A204.1 (cell line): ENCODE results near the gene DOCK11.
A peak's percentile ranks its signal among the peaks of the same experiment; 100 is the strongest.
"Not testable (repeated sequence)": the region's sequence is repeated elsewhere in the genome, so short reads cannot be mapped to it uniquely, and the experiment has no call there.

Experiments
- FAIRE-seq: peaks from 2 replicates; lab custom pipeline; 2012; peaks lifted over from hg19 to GRCh38; lab: Jason Lieb, UNC

DOCK11 gene

GRCh38 chrX:118570209-118570608 lies 74.6 kb downstream of the DOCK11 start:
- FAIRE-seq, result no peak

GRCh38 chrX:118571836-118572235 lies 76.2 kb downstream of the DOCK11 start:
- no peak for FAIRE-seq

GRCh38 chrX:118574666-118575065 lies 79.1 kb downstream of the DOCK11 start:
- no peak for FAIRE-seq

- FAIRE-seq, result no peak
Measured at GRCh38 chrX:118577041-118577440, 81.4 kb downstream of the DOCK11 start.

- FAIRE-seq, result no peak
Measured at GRCh38 chrX:118579417-118579816, 83.8 kb downstream of the DOCK11 start.

- not testable (repeated sequence) for FAIRE-seq
Measured at GRCh38 chrX:118582926-118583325, 87.3 kb downstream of the DOCK11 start.

GRCh38 chrX:118583781-118584180 lies 88.2 kb downstream of the DOCK11 start:
- FAIRE-seq, result no peak

- FAIRE-seq, result no peak
Measured at GRCh38 chrX:118585296-118585695, 89.7 kb downstream of the DOCK11 start.

- not testable (repeated sequence) for FAIRE-seq
Measured at GRCh38 chrX:118586206-118586605, 90.6 kb downstream of the DOCK11 start.

- FAIRE-seq, result no peak
Measured at GRCh38 chrX:118588715-118589114, 93.1 kb downstream of the DOCK11 start.

GRCh38 chrX:118589227-118589626 lies 93.6 kb downstream of the DOCK11 start:
- no peak for FAIRE-seq

GRCh38 chrX:118593407-118593806 lies 97.8 kb downstream of the DOCK11 start:
- no peak for FAIRE-seq

GRCh38 chrX:118594697-118595420 lies 99.2 kb downstream of the DOCK11 start:
- FAIRE-seq, result no peak

GRCh38 chrX:118595501-118596042 lies 100.0 kb downstream of the DOCK11 start:
- FAIRE-seq, result no peak

- FAIRE-seq, result no peak
Measured at GRCh38 chrX:118596390-118596789, 100.8 kb downstream of the DOCK11 start.

GRCh38 chrX:118603981-118604380 lies 108.4 kb downstream of the DOCK11 start:
- FAIRE-seq, result peak; percentile 90

GRCh38 chrX:118612290-118612689 lies 116.7 kb downstream of the DOCK11 start:
- no peak for FAIRE-seq

- no peak for FAIRE-seq
Measured at GRCh38 chrX:118614150-118614549, 118.5 kb downstream of the DOCK11 start.

- no peak for FAIRE-seq
Measured at GRCh38 chrX:118615141-118615540, 119.5 kb downstream of the DOCK11 start.

- FAIRE-seq, result no peak
Measured at GRCh38 chrX:118621081-118621759, 125.6 kb downstream of the DOCK11 start.

GRCh38 chrX:118623062-118623461 lies 127.4 kb downstream of the DOCK11 start:
- FAIRE-seq, result no peak

- no peak for FAIRE-seq
Measured at GRCh38 chrX:118626346-118626745, 130.7 kb downstream of the DOCK11 start.

- peak; percentile 35 for FAIRE-seq
Measured at GRCh38 chrX:118627084-118627758, 131.6 kb downstream of the DOCK11 start.
